Panc1 (cell line): ENCODE measurements around the gene TNS4. TPM values are rescaled to one million over a fixed set of nuclear protein-coding genes. Genes with fewer than 3 reads are reported as not detected.

Experiments
- ATAC-seq: fragments of 200-7000 bp; cut with Tn5 transposase; 2 replicates; pipeline ENCODE4 v1.9.1; 2020; ENCODE audit warnings: mild to moderate bottlenecking, moderate library complexity
- BruUV-seq: library from RNA; stranded (reverse); fragments of 400-500 nt; replicated peaks from 2 replicates; lab custom pipeline; 2021; lab: Mats Ljungman, UMichigan
- CTCF ChIA-PET: fragments of 300-600 bp; sonication (Branson Sonifier 250); formaldehyde crosslinking; loops from one replicate; lab custom pipeline; 2022; ENCODE audit warnings: antibody characterized with exemption; lab: Charles Lee
- POLR2A ChIA-PET: fragments of 300-600 bp; sonication (Branson Sonifier 250); formaldehyde crosslinking; loops from one replicate; lab custom pipeline; 2022; ENCODE audit warnings: antibody characterized with exemption; lab: Charles Lee
- DNase-seq: peaks from one replicate; pipeline ENCODE4 v3.0.0-alpha.2; 2010; ENCODE audit warnings: low read depth, low spot score
- H3K27ac ChIP-seq: 2 replicates; pipeline ENCODE4 v1.5.1; 2011; ENCODE audit warnings: mild to moderate bottlenecking, low read length, inconsistent platforms
- H3K27me3 ChIP-seq: fragments of 200-500 bp; sonication (Bioruptor generic); 2 replicates; pipeline ENCODE4 v1.6.0; 2014; ENCODE audit warnings: low read length, inconsistent platforms; ENCODE audit not compliant: control insufficient read depth, insufficient read depth
- H3K36me3 ChIP-seq: fragments of 200-500 bp; sonication (Bioruptor generic); 2 replicates; pipeline ENCODE4 v1.5.1; 2014; ENCODE audit warnings: inconsistent platforms, mild to moderate bottlenecking, low read length, moderate library complexity; ENCODE audit not compliant: control insufficient read depth, insufficient read depth
- H3K4me1 ChIP-seq: 2 replicates; pipeline ENCODE4 v1.5.1; 2011; ENCODE audit warnings: inconsistent platforms, mild to moderate bottlenecking, low read length, moderate library complexity; ENCODE audit not compliant: control insufficient read depth, insufficient read depth
- H3K4me3 ChIP-seq, 2 experiments: 2 replicates each; pipeline ENCODE4 v1.5.1; 2011 to 2012; ENCODE audit warnings: low read depth in 2 of 2, low read length in 2 of 2, mild to moderate bottlenecking in 2 of 2, inconsistent platforms in 1 of 2, moderate library complexity in 1 of 2
- H3K9me3 ChIP-seq: fragments of 200-500 bp; sonication (Bioruptor generic); 2 replicates; pipeline ENCODE4 v1.5.1; 2014; ENCODE audit warnings: low read depth, mild to moderate bottlenecking, inconsistent platforms, low read length, moderate library complexity; ENCODE audit not compliant: control insufficient read depth, insufficient read depth
- CTCF ChIP-seq: fragments of 450-650 bp; IDR thresholded peaks from 2 replicates; pipeline ENCODE4 v1.5.1; 2017; ENCODE audit warnings: mild to moderate bottlenecking
- POLR2AphosphoS5 ChIP-seq: IDR thresholded peaks from 2 replicates; pipeline ENCODE4 v1.6.1; 2012; ENCODE audit warnings: mild to moderate bottlenecking, low read depth, low read length, moderate library complexity
- REST ChIP-seq, 2 experiments: IDR thresholded peaks; 2 replicates each; pipeline ENCODE4 v1.6.1; 2011 to 2012; ENCODE audit warnings: low read depth in 2 of 2, control low read depth in 1 of 2, low read length in 1 of 2, mild to moderate bottlenecking in 1 of 2, moderate library complexity in 1 of 2; ENCODE audit not compliant: insufficient read depth in 1 of 2
- SIN3A ChIP-seq: IDR thresholded peaks from 2 replicates; pipeline ENCODE4 v1.6.1; 2012; ENCODE audit warnings: low read depth, mild to moderate bottlenecking, low read length, moderate library complexity, borderline replicate concordance; ENCODE audit not compliant: insufficient read depth
- TCF7L2 ChIP-seq: IDR thresholded peaks from 2 replicates; pipeline ENCODE4 v1.6.1; 2011; ENCODE audit warnings: mild to moderate bottlenecking, low read depth, low read length, inconsistent platforms
- in situ Hi-C: cut with HindIII; loops from 2 replicates; pipeline ENCODE4 v1.10.0; 2016; ENCODE audit warnings: low sequenced_read_pairs, low pct_unique_long_range_greater_than_20kb
- intact Hi-C: fragments of 100-400 bp; cut with micrococcal nuclease; formaldehyde crosslinking; loops from one replicate; pipeline ENCODE4 v1.10.0; 2022; ENCODE audit not compliant: unreplicated experiment
- total RNA-seq: library from RNA; stranded (reverse); gene quantifications from one replicate; pipeline ENCODE4 v1.2.1, GENCODE V29; 2021; ENCODE audit not compliant: unreplicated experiment

TNS4 gene
- total RNA-seq, 1 experiment from 2014 or later = not detected

GRCh38 chr17:40526668-40527067, 25.2 kb upstream of the TNS4 start:
- no peak for ATAC-seq
- intact Hi-C loops = no loop called here
- in situ Hi-C loops = no loop called here
- H3K27me3 ChIP-seq = peaks cover 8% of the 10 kb centered on the region
- no peak overlapping the region for H3K4me3 ChIP-seq
- BruUV-seq = no TSS peak
- H3K9me3 ChIP-seq = no peaks in the 10 kb centered on the region
- ChIA-PET CTCF (no interaction called here), POLR2A (no interaction called here)
- no peak for DNase-seq
- H3K4me1 ChIP-seq = no peaks in the 10 kb centered on the region
- no peak for TF ChIP-seq TCF7L2
- no peak for TF ChIP-seq REST (IDR thresholded peaks at IDR 0.05; ENCODE audit: insufficient read depth in 1 of 2, low read depth in 2 of 2, low read length in 1 of 2)
- TF ChIP-seq POLR2AphosphoS5 = no peak
- TF ChIP-seq CTCF = no peak
- no peak for TF ChIP-seq SIN3A
- H3K36me3 ChIP-seq = no peaks in the 10 kb centered on the region
- no peak overlapping the region for H3K27ac ChIP-seq

GRCh38 chr17:40525294-40525693, 23.9 kb upstream of the TNS4 start:
- H3K27ac ChIP-seq = no peak overlapping the region
- intact Hi-C loops (no loop called here), in situ Hi-C loops (no loop called here)
- H3K9me3 ChIP-seq = no peaks in the 10 kb centered on the region
- no peaks in the 10 kb centered on the region for H3K36me3 ChIP-seq
- no peaks in the 10 kb centered on the region for H3K4me1 ChIP-seq
- no peak overlapping the region for H3K4me3 ChIP-seq
- peaks cover 8% of the 10 kb centered on the region for H3K27me3 ChIP-seq
- ChIA-PET CTCF (no interaction called here), POLR2A (no interaction called here)
- DNase-seq = no peak
- ATAC-seq = no peak
- BruUV-seq = no TSS peak
- TF ChIP-seq CTCF = no peak
- no peak for TF ChIP-seq POLR2AphosphoS5
- TF ChIP-seq REST (IDR thresholded peaks at IDR 0.05; ENCODE audit: insufficient read depth in 1 of 2, low read depth in 2 of 2, low read length in 1 of 2) = no peak
- no peak for TF ChIP-seq TCF7L2
